ENCODE results near the gene HYKK. TPM values are rescaled to one million over a fixed set of nuclear protein-coding genes. Genes with fewer than 3 reads are reported as not detected.
A peak's percentile ranks its signal among the peaks of the same experiment; 100 is the strongest.
"Not testable (repeated sequence)": the region's sequence is repeated elsewhere in the genome, so short reads cannot be mapped to it uniquely, and the experiment has no call there.

HYKK gene
- total RNA-seq, 4 donors from 2014 or later = 5.8 to 8.6 (median 7.6) TPM

GRCh38 chr15:78552597-78552996, 45.2 kb downstream of the HYKK start:
- intact Hi-C loops (cut with DNase I) = no loop called here
- Histone ChIP-seq H3K4me1 (no peaks in the 10 kb centered on the region), H3K9me3 (no peaks in the 10 kb centered on the region), H3K36me3 (peaks cover 24 to 39% (median 37%) of the 10 kb centered on the region in 4 donors), H3K27ac (replicated peaks in 1 of 4) (no peak overlapping the region), H3K27me3 (no peaks in the 10 kb centered on the region), H3K4me3 (no peak overlapping the region)
- WGBS = 69% methylated on average over 5 of the region's 5 CpGs
- no peak for TF ChIP-seq EP300 (IDR thresholded peaks at IDR 0.05)
- no peak for TF ChIP-seq POLR2A (IDR thresholded peaks at IDR 0.05; ENCODE audit: low read depth)
- TF ChIP-seq CTCF (IDR thresholded peaks at IDR 0.05) = no peak
- TF ChIP-seq POLR2AphosphoS5 (IDR thresholded peaks at IDR 0.05) = no peak
- DNase-seq (ENCODE audit: extremely low spot score) = no peak

- H3K27ac ChIP-seq (replicated peaks in 1 of 4); H3K36me3 ChIP-seq; H3K4me1 ChIP-seq; intact Hi-C loops (cut with DNase I); H3K9me3 ChIP-seq; DNase-seq (ENCODE audit: extremely low spot score); H3K4me3 ChIP-seq; H3K27me3 ChIP-seq: not testable (repeated sequence)
- 92% methylated on average over 10 of the region's 10 CpGs for WGBS
Measured at GRCh38 chr15:78560201-78560600, 52.8 kb downstream of the HYKK start.

GRCh38 chr15:78561490-78561889, 54.1 kb downstream of the HYKK start:
- TF ChIP-seq CTCF (IDR thresholded peaks at IDR 0.05) = no peak
- TF ChIP-seq POLR2A (IDR thresholded peaks at IDR 0.05; ENCODE audit: low read depth) = no peak
- TF ChIP-seq POLR2AphosphoS5 (IDR thresholded peaks at IDR 0.05) = no peak
- TF ChIP-seq EP300 (IDR thresholded peaks at IDR 0.05) = no peak
- Histone ChIP-seq H3K27me3 (no peaks in the 10 kb centered on the region), H3K4me1 (peaks cover 5 to 18% (median 15%) of the 10 kb centered on the region in 4 donors), H3K27ac (replicated peaks in 1 of 4) (no peak overlapping the region), H3K9me3 (no peaks in the 10 kb centered on the region), H3K4me3 (no peak overlapping the region), H3K36me3 (no peaks in the 10 kb centered on the region)
- WGBS = 88% methylated on average over 5 of the region's 5 CpGs
- DNase-seq (ENCODE audit: extremely low spot score) = no peak
- intact Hi-C loops (cut with DNase I) = no loop called here

GRCh38 chr15:78563092-78563491, 55.7 kb downstream of the HYKK start:
- Histone ChIP-seq H3K36me3 (no peaks in the 10 kb centered on the region), H3K27ac (replicated peaks in 1 of 4) (no peak overlapping the region), H3K27me3 (no peaks in the 10 kb centered on the region), H3K4me3 (no peak overlapping the region), H3K9me3 (no peaks in the 10 kb centered on the region), H3K4me1 (peaks cover 5 to 18% (median 17%) of the 10 kb centered on the region in 4 donors)
- TF ChIP-seq POLR2A (IDR thresholded peaks at IDR 0.05; ENCODE audit: low read depth) (no peak), POLR2AphosphoS5 (IDR thresholded peaks at IDR 0.05) (no peak), EP300 (IDR thresholded peaks at IDR 0.05) (no peak), CTCF (IDR thresholded peaks at IDR 0.05) (no peak)
- WGBS = 97% methylated on average over 2 of the region's 2 CpGs
- intact Hi-C loops (cut with DNase I) = no loop called here
- no peak for DNase-seq (ENCODE audit: extremely low spot score)

- intact Hi-C loops (cut with DNase I) = no loop called here
- H3K9me3 ChIP-seq = no peaks in the 10 kb centered on the region
- 64% methylated on average over 11 of the region's 11 CpGs for WGBS
- peak overlapping the region in 3 of 4 donors; percentile 63 to 74 (median 64) for H3K27ac ChIP-seq (replicated peaks in 1 of 4)
- H3K4me3 ChIP-seq = peak overlapping the region; percentile 61 to 75 (median 69)
- no peaks in the 10 kb centered on the region for H3K36me3 ChIP-seq
- peaks cover 0 to under 1% (median 0%) of the 10 kb centered on the region in 4 donors for H3K27me3 ChIP-seq
- TF ChIP-seq CTCF (IDR thresholded peaks at IDR 0.05) (no peak), POLR2AphosphoS5 (IDR thresholded peaks at IDR 0.05) (no peak), POLR2A (IDR thresholded peaks at IDR 0.05; ENCODE audit: low read depth) (no peak), EP300 (IDR thresholded peaks at IDR 0.05) (no peak)
- DNase-seq (ENCODE audit: extremely low spot score) = no peak
- H3K4me1 ChIP-seq = peaks cover 5 to 18% (median 17%) of the 10 kb centered on the region in 4 donors
Measured at GRCh38 chr15:78564743-78565096, 57.3 kb downstream of the HYKK start.
